ENCODE measurements around the gene SLC49A4.

Gene SLC49A4

GRCh38 chr3:122785231-122785630 is 9.6 kb upstream of the SLC49A4 start:
- DNase-seq = no peak

DNA sequence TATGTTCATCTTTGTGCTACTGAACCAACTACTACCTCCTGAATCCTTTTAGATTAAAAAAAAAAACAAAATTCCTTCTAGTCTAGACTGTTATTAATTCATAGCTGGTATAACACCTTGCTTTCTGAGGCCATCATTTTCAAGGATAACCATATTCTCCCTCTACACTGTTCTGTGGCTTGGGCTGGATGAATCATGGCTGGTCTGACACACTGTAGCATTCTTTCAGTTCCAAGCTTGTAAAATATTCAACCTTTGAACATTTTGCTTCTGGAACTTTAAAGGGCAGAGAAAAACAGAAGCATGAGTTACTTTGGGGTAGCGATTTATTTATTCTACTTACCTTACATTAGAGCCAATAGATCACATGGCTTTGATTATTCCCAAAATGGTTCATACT is 8.8 kb upstream of the SLC49A4 start:
- DNase-seq = no peak

GRCh38 chr3:122787872-122788271 is 7.0 kb upstream of the SLC49A4 start:
- DNase-seq = no peak

DNA sequence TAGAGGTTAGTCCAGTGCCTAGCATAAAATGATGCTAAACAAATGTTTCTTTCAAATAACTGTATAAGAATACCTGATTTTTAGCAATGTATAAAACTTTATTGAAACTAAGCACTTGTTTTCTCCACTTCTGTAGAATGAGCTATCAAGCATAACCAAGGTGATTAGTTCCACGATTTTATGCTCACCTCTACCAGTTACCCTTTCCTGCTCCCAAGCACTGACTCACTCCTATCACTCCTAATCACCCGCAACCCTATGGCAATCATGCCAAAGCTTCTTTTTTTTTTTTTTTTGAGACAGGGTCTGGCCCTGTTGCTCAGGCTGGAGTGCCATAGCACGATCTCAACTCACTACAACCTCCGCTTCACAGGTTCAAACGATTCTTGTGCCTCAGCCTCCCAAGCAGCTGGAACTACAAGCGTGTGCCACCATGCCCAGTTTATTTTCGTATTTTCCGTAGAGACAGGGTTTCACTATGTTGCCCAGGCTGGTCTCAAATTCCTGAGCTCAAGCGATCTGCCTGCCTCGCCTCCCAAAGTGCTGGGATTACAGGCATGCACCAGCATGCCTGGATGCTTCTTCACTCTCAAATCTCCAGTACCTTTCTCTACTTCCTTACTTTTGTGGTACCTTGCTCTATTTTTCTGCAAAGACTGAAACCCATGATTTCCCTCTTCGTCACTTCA is 5.1 kb upstream of the SLC49A4 start:
- no peak for DNase-seq

DNA sequence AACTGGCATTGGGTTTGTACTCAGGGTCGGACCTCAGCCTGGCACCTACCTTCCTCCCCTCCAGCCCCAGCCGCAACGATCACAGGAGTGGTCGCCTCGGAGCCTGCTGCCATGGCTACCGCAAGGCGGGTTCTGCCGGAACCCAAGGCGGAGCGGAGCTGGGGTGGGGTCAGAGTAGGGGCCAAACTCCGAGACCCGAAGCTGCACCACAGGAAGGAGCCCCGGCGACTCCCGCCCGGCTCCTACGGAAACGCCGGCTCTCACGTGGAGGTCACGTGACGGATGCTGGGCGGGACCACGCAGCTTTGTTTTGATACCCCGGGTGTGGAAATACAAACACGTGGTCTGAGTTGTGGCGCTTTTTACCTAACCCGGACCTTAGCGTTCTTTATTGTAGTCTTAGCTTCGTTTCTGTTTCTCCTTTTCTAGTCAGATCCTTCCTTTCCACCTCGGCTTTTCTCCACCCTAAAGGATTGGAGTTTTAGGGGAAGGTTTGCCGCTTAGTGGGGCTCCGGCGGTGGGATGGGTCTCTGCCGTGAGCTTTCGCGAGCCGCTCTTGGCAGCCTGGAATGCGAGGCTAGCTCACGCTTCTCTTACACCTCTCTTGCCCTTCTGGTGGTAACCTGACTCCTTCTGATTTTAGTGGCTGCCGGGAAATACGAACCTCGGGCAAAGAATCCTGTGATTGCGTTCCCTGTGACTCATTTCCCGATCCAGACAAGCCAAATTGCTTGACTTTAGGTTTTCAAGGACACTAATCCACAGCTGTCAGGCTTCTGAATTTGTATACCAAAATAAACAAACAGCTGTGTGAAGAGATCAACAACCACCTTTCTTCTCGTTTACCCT is 1.1 kb upstream of the SLC49A4 start, which contains the start of gene HSPBAP1:
Gene HSPBAP1, minus strand, starts transcription at position 264 of the 849 bp plus-strand sequence. Its CDS starts 151 bp downstream, at position 113.
- DNase-seq = no peak

- DNase-seq = no peak
Measured at GRCh38 chr3:122794483-122794778, 438 bp upstream of the SLC49A4 start.

- DNase-seq = no peak
Measured at GRCh38 chr3:122795674-122796195, 866 bp downstream of the SLC49A4 start.

DNA sequence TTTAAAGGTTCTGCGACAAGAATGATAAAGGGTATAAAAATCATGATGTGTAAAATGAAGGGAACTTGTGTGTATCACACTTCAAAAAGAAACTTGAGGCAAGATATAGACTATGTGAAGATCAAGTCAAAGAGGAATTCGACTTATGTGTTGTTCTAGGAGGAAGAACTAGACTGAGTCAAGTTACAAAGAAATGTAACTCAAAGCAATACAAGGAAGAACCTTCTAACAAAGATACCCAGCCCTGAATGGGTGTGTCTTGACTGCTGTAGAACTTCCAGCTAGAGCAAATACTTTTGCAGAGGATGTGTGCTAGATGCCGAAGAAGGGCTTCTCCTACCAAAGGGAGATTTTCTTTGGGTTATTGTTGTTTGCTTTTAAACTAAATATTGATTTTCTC is 2.4 kb downstream of the SLC49A4 start:
- DNase-seq = no peak

GRCh38 chr3:122799322-122799721 is 4.5 kb downstream of the SLC49A4 start:
- no peak for DNase-seq

GRCh38 chr3:122800031-122800430 is 5.2 kb downstream of the SLC49A4 start:
- DNase-seq = no peak

GRCh38 chr3:122800706-122801237 is 5.9 kb downstream of the SLC49A4 start:
- no peak for DNase-seq

- DNase-seq = no peak
Measured at GRCh38 chr3:122802323-122802722, 7.5 kb downstream of the SLC49A4 start.

DNA sequence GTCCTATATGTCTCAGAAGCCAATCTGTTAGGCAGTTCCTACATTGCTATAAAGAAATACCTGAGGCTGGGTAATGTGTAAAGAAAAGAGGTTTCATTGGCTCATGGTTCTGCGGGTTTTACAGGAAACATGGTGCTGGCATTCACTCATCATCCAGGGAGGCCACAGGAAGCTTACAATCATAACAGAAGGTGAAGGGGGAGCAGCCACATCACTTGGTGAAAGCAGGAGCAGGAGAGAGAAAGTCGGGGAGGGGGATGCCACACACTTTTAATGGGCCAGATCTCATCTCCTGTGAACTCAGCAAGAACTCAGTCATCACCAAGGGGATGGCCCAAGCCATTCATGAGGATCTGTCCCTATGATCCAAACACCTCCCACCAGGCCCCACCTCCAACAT is 9.1 kb downstream of the SLC49A4 start:
- no peak for DNase-seq

DNA sequence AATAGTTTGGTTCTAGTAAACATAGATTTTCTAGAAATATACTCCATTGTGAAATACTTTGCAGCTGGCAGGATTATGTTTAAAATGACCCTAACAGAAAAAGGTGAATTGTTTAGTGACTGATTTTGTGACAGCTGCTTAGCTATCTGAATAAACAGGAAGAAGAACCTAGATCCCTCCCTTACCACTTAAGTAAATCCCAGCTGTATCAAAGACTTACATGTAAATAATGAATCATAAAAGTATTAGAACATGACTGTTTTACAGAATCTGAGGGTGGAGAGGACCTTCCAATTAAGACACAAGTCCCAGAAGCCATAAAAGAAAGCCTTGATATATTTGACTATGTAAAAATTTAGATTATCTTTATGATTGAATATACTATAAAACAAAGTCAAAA is 15.9 kb downstream of the SLC49A4 start:
- DNase-seq = no peak

- no peak for DNase-seq
Measured at GRCh38 chr3:122816587-122816986, 21.7 kb downstream of the SLC49A4 start.

GRCh38 chr3:122824465-122825381 is 29.9 kb downstream of the SLC49A4 start:
- no peak for DNase-seq

- no peak for DNase-seq
Measured at GRCh38 chr3:122825460-122825859, 30.6 kb downstream of the SLC49A4 start.

GRCh38 chr3:122826278-122826677 is 31.4 kb downstream of the SLC49A4 start:
- no peak for DNase-seq

DNA sequence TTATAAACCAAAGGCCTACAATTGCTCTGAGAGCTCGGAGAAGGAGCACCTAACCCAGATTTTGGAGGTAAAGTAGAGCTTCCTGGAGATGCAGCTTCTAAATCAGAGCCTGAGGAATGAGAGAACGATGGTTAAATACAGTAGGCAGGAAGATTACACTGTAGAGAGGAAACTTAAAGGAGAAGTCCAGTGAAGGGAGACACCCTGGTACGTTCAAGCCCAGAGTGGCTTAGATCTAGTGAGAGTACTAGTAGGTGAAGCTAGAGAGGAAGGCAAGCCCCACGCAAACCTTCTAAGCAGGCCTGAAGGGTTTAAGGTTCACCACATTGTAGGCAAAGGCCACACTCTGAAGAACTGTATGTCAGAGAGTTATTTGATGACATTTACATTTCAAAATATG is 33.4 kb downstream of the SLC49A4 start:
- no peak for DNase-seq

DNA sequence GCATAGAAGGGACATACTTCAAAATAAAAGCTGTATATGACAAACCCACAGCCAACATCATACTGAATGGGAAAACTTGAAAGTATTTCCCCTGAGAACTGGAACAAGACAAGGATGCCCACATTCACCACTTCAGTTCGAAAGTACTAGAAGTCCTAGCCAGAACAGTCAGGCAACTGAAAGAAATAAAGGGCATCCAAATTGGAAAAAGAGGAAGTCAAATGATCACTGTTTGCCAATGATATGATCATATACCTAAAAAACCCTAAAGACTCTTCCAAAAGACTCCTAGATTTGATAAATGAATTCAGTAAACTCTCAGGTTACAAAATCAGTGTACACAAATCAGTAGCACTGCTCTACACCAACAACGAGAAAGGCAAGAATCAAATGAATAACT is 40.7 kb downstream of the SLC49A4 start:
- no peak for DNase-seq

- DNase-seq = no peak
Measured at GRCh38 chr3:122843604-122844003, 48.7 kb downstream of the SLC49A4 start.
